GM23338 (cell line): Measurements from ENCODE around the gene RBM28. TPM values are rescaled to one million over a fixed set of nuclear protein-coding genes. Genes with fewer than 3 reads are reported as not detected.

ENCODE experiments used
- ATAC-seq: fragments of 200-7000 bp; cut with Tn5 transposase; 3 replicates; pipeline ENCODE4 v1.9.1; 2020
- DNase-seq: peaks from one replicate; pipeline ENCODE4 v3.0.0-alpha.2; 2015; ENCODE audit warnings: low spot score
- H2AFZ ChIP-seq: fragments of 200-600 bp; sonication (generic); 2 replicates; pipeline ENCODE4 v1.8.0; 2016; ENCODE audit warnings: antibody characterized with exemption, mild to moderate bottlenecking, moderate library complexity
- H3F3A ChIP-seq: fragments of 200-600 bp; sonication (generic); replicated peaks from 2 replicates; pipeline ENCODE4 v1.8.0; 2017; ENCODE audit warnings: antibody characterized with exemption, mixed run types, low read depth
- H3K27ac ChIP-seq: fragments of 200-600 bp; sonication (generic); 2 replicates; pipeline ENCODE4 v1.6.1; 2016; ENCODE audit warnings: low read depth
- H3K27me3 ChIP-seq: fragments of 200-600 bp; sonication (generic); 2 replicates; pipeline ENCODE4 v1.8.0; 2016; ENCODE audit warnings: mild to moderate bottlenecking, mixed run types, moderate library complexity; ENCODE audit not compliant: insufficient read depth
- H3K36me3 ChIP-seq: fragments of 200-600 bp; sonication (generic); 2 replicates; pipeline ENCODE4 v1.8.0; 2016; ENCODE audit warnings: mild to moderate bottlenecking; ENCODE audit not compliant: insufficient read depth
- H3K4me1 ChIP-seq: fragments of 200-600 bp; sonication (generic); 2 replicates; pipeline ENCODE4 v1.8.0; 2016; ENCODE audit warnings: mild to moderate bottlenecking, moderate library complexity; ENCODE audit not compliant: insufficient read depth
- H3K4me2 ChIP-seq: fragments of 200-600 bp; sonication (generic); 2 replicates; pipeline ENCODE4 v1.7.1; 2017; ENCODE audit warnings: mixed run types
- H3K4me3 ChIP-seq: fragments of 200-600 bp; sonication (generic); 2 replicates; pipeline ENCODE4 v1.6.1; 2016; ENCODE audit warnings: mixed run types
- H3K79me2 ChIP-seq: fragments of 200-600 bp; sonication (generic); replicated peaks from 2 replicates; pipeline ENCODE4 v1.8.0; 2017; ENCODE audit warnings: mild to moderate bottlenecking; ENCODE audit not compliant: insufficient read depth
- H3K9me2 ChIP-seq: fragments of 200-600 bp; sonication (generic); 2 replicates; pipeline ENCODE4 v1.8.0; 2017; ENCODE audit not compliant: insufficient read depth
- H4K20me1 ChIP-seq: fragments of 200-600 bp; sonication (generic); replicated peaks from 2 replicates; pipeline ENCODE4 v1.8.0; 2017; ENCODE audit warnings: mild to moderate bottlenecking; ENCODE audit not compliant: insufficient read depth
- H3K27ac Mint-ChIP-seq: 2 replicates; pipeline ENCODE4 v1.8.0; 2020; ENCODE audit warnings: inconsistent platforms, mild to moderate bottlenecking, moderate library complexity, mixed read lengths
- H3K27me3 Mint-ChIP-seq: 3 replicates; pipeline ENCODE4 v1.8.0; 2022; ENCODE audit warnings: low read depth, mild to moderate bottlenecking, moderate library complexity, mixed read lengths, inconsistent platforms; ENCODE audit not compliant: insufficient read depth, poor library complexity
- H3K36me3 Mint-ChIP-seq: 3 replicates; pipeline ENCODE4 v1.8.0; 2021; ENCODE audit warnings: low read depth, mild to moderate bottlenecking, inconsistent platforms, moderate library complexity, mixed read lengths
- H3K4me1 Mint-ChIP-seq: 3 replicates; pipeline ENCODE4 v1.8.0; 2020; ENCODE audit warnings: mild to moderate bottlenecking, inconsistent platforms, mixed read lengths
- H3K4me3 Mint-ChIP-seq: 3 replicates; pipeline ENCODE4 v1.8.0; 2021; ENCODE audit warnings: moderate library complexity, mild to moderate bottlenecking, inconsistent platforms, mixed read lengths
- H3K9me3 Mint-ChIP-seq: 3 replicates; pipeline ENCODE4 v1.8.0; 2020; ENCODE audit warnings: moderate library complexity, mild to moderate bottlenecking, inconsistent platforms, mixed read lengths
- CREB1 ChIP-seq: fragments of 250-450 bp; sonication (Bioruptor Pico); IDR thresholded peaks from 2 replicates; pipeline ENCODE4 v1.5.0; 2020; ENCODE audit warnings: low read depth, mild to moderate bottlenecking, moderate library complexity
- EZH2 ChIP-seq: fragments of 200-600 bp; sonication (generic); IDR thresholded peaks from one replicate; pipeline ENCODE4 v1.8.0; 2017; ENCODE audit warnings: antibody characterized with exemption, mild to moderate bottlenecking, low read depth; ENCODE audit not compliant: unreplicated experiment
- EZH2phosphoT487 ChIP-seq: fragments of 200-600 bp; sonication (generic); IDR thresholded peaks from one replicate; pipeline ENCODE4 v1.8.1; 2018; ENCODE audit warnings: antibody characterized with exemption; ENCODE audit not compliant: unreplicated experiment
- NANOG ChIP-seq: IDR thresholded peaks from 2 replicates; pipeline ENCODE4 v1.6.1; 2016; ENCODE audit warnings: antibody characterized with exemption, borderline replicate concordance
- POLR2AphosphoS5 ChIP-seq: IDR thresholded peaks from 2 replicates; pipeline ENCODE4 v1.6.1; 2016; ENCODE audit warnings: antibody characterized with exemption, low read depth
- ZNF114 ChIP-seq: fragments of 250-450 bp; sonication (Bioruptor Pico); IDR thresholded peaks from 2 replicates; pipeline ENCODE4 v1.5.0; 2020; ENCODE audit warnings: mild to moderate bottlenecking, moderate library complexity
- ZNF331 ChIP-seq: fragments of 250-450 bp; sonication (Bioruptor Pico); IDR thresholded peaks from 2 replicates; pipeline ENCODE4 v1.5.0; 2020; ENCODE audit warnings: low read depth, mild to moderate bottlenecking, moderate library complexity
- ZNF462 ChIP-seq: fragments of 250-450 bp; sonication (Bioruptor Pico); IDR thresholded peaks from 2 replicates; pipeline ENCODE4 v1.5.0; 2020; ENCODE audit warnings: mild to moderate bottlenecking, moderate library complexity
- polyA plus RNA-seq: library from polyadenylated mRNA; unstranded; fragments of >200 nt; fragmentation: Nextera tagmentation; extraction: Ambion mirVana; gene quantifications from 2 replicates; pipeline ENCODE4 v1.2.1, GENCODE V29; 2016
- total RNA-seq: library from RNA; depleted of rRNA; stranded (reverse); fragments of >200 nt; shearing (Covaris generic); gene quantifications from 2 replicates; pipeline ENCODE4 v1.2.3, GENCODE V29; 2014
- TF ChIP-seq, protein P1 (sequence below): IDR thresholded peaks from one replicate; pipeline ENCODE4 v1.6.1; 2018; ENCODE audit warnings: antibody characterized with exemption; ENCODE audit not compliant: unreplicated experiment
- TF ChIP-seq, protein P2 (sequence below), 2 experiments: fragments of 200-600 bp in 1 of 2; sonication (generic) in 1 of 2; conservative IDR thresholded peaks; 2 replicates each; pipeline versions ENCODE4 v1.5.1 to v1.6.1; 2016 to 2017; ENCODE audit warnings: antibody characterized with exemption in 2 of 2, low read depth in 2 of 2, mild to moderate bottlenecking in 2 of 2, moderate library complexity in 1 of 2

The RBM28 gene
- total and polyA plus RNA-seq, 2 experiments from 2014 or later = 24.3 to 87.5 TPM

GRCh38 chr7:128309976-128310375 lies 33.7 kb downstream of the RBM28 start:
- TF ChIP-seq ZNF331 (CRISPR knock-in tag) = no peak
- TF ChIP-seq, protein P1, sequence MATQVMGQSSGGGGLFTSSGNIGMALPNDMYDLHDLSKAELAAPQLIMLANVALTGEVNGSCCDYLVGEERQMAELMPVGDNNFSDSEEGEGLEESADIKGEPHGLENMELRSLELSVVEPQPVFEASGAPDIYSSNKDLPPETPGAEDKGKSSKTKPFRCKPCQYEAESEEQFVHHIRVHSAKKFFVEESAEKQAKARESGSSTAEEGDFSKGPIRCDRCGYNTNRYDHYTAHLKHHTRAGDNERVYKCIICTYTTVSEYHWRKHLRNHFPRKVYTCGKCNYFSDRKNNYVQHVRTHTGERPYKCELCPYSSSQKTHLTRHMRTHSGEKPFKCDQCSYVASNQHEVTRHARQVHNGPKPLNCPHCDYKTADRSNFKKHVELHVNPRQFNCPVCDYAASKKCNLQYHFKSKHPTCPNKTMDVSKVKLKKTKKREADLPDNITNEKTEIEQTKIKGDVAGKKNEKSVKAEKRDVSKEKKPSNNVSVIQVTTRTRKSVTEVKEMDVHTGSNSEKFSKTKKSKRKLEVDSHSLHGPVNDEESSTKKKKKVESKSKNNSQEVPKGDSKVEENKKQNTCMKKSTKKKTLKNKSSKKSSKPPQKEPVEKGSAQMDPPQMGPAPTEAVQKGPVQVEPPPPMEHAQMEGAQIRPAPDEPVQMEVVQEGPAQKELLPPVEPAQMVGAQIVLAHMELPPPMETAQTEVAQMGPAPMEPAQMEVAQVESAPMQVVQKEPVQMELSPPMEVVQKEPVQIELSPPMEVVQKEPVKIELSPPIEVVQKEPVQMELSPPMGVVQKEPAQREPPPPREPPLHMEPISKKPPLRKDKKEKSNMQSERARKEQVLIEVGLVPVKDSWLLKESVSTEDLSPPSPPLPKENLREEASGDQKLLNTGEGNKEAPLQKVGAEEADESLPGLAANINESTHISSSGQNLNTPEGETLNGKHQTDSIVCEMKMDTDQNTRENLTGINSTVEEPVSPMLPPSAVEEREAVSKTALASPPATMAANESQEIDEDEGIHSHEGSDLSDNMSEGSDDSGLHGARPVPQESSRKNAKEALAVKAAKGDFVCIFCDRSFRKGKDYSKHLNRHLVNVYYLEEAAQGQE = no peak
- TF ChIP-seq, protein P2, sequence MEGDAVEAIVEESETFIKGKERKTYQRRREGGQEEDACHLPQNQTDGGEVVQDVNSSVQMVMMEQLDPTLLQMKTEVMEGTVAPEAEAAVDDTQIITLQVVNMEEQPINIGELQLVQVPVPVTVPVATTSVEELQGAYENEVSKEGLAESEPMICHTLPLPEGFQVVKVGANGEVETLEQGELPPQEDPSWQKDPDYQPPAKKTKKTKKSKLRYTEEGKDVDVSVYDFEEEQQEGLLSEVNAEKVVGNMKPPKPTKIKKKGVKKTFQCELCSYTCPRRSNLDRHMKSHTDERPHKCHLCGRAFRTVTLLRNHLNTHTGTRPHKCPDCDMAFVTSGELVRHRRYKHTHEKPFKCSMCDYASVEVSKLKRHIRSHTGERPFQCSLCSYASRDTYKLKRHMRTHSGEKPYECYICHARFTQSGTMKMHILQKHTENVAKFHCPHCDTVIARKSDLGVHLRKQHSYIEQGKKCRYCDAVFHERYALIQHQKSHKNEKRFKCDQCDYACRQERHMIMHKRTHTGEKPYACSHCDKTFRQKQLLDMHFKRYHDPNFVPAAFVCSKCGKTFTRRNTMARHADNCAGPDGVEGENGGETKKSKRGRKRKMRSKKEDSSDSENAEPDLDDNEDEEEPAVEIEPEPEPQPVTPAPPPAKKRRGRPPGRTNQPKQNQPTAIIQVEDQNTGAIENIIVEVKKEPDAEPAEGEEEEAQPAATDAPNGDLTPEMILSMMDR (conservative IDR thresholded peaks at IDR 0.05; ENCODE audit: low read depth in 2 of 2) = no peak
- TF ChIP-seq ZNF114 (CRISPR knock-in tag) = no peak
- TF ChIP-seq EZH2 = no peak
- no peak for TF ChIP-seq ZNF462 (CRISPR knock-in tag)
- no peak for TF ChIP-seq CREB1 (CRISPR knock-in tag)
- no peak for TF ChIP-seq POLR2AphosphoS5
- no peak for TF ChIP-seq EZH2phosphoT487
- no peak for TF ChIP-seq NANOG
- Mint-ChIP-seq H3K36me3 (peaks cover 87% of the 10 kb centered on the region), H3K27ac (no peak overlapping the region), H3K9me3 (no peaks in the 10 kb centered on the region), H3K4me3 (no peak overlapping the region), H3K27me3 (no peaks in the 10 kb centered on the region), H3K4me1 (no peaks in the 10 kb centered on the region)
- H3K9me2 ChIP-seq = no peaks in the 10 kb centered on the region
- H4K20me1 ChIP-seq = peaks cover 2% of the 10 kb centered on the region
- H3K36me3 ChIP-seq = peaks cover 41% of the 10 kb centered on the region
- no peaks in the 10 kb centered on the region for H3K4me1 ChIP-seq
- H3K79me2 ChIP-seq = no peaks in the 10 kb centered on the region
- no peaks in the 10 kb centered on the region for H3K27me3 ChIP-seq
- H2AFZ ChIP-seq = no peak overlapping the region
- 0 out of 2 replicates have a peak, but pooled peaks cover 3% of the 10 kb centered on the region for H3F3A ChIP-seq
- H3K4me3 ChIP-seq = no peak overlapping the region
- DNase-seq (no peak), ATAC-seq (no peak)
- no peak overlapping the region for H3K27ac ChIP-seq
- no peak overlapping the region for H3K4me2 ChIP-seq
